GM19467 (cell line): ENCODE results near the gene PABPC5.

Experiments used
- ATAC-seq: cut with Tn5 transposase; IDR thresholded peaks from one replicate; pipeline ENCODE4 v1.9.1; 2021; ENCODE audit warnings: mild to moderate bottlenecking, moderate library complexity; ENCODE audit not compliant: unreplicated experiment

PABPC5 gene

DNA sequence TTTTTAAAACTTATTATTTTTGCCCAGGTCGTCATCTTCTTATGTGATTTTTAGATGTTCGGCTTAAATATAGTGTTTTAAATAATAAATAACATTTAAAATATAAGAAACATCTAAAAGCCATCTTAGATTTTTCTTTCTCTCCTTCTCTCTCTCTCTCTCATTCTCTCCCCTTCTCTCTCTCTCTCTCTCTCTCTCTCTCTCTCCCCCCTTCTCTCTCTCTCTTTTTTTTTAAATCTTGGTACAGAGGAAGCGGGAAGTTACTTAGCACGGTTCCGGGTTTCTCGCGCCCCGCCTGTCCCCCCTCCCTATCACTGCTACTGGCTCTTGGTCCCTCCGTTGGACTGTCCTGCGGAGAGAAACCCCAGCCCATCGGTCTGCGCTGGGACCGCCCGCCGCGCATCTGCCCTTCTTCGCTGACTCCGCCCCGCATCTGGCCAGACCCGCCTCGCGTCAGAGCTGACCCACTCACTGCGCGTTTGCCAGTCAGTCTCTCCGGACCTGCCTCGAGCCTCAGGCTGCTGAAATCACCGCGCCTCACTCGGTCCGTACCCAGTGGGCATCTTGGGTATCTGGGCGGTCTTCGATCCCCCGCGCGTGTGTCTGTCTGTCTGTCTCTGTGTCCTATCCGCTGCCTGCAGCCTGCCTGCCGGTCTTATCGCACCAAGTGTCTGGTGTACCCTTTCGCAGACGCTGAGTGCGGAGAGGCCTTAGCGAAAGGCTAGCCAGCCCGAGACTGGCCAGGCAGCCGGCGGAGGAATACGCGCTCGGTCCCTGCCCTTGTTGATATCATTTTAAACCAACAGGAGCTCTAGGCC is at the start of gene PABPC5:
Gene PABPC5, plus strand, starts transcription at position 489 of the 818 bp plus-strand sequence. CDS start 739 bp downstream, outside the sequence.
- no peak for ATAC-seq

DNA sequence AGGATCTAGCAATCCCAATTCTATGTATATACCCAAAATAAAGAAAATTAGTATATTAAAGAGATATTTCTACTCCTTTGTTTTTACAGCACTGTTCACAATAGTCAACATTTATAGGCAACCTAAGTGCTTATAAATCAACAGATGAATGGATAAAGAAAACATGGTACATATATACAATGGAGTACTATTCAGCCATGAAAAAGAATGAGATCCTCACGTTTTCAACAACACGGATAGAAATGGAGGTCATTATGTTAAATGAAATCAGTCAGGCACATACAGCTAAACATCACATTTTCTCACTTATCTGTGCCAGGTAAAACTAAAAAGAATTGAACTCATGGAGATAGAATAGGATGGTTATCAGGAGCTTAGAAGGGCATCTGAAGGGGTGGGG is 45.6 kb upstream of the PABPC5 start:
- ATAC-seq, result no peak

DNA sequence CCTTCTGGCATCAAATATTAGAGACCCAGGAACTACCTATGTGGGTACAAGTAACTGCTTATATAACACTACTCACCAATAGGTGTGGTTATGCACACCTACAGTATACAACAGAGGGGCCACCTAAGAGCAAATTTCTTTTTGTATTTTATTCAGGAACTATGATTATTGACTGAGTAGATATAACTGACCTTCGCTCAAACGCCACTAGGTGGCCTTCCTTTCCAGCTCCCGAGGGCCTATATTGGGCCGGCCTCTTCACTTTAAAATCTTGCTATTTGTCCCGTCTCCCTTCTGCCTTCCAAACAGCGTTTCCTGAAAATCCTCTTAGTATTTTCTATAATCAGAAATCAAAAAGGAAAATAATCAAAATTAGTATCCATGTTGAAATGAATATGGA is 19.9 kb upstream of the PABPC5 start:
- no peak for ATAC-seq

DNA sequence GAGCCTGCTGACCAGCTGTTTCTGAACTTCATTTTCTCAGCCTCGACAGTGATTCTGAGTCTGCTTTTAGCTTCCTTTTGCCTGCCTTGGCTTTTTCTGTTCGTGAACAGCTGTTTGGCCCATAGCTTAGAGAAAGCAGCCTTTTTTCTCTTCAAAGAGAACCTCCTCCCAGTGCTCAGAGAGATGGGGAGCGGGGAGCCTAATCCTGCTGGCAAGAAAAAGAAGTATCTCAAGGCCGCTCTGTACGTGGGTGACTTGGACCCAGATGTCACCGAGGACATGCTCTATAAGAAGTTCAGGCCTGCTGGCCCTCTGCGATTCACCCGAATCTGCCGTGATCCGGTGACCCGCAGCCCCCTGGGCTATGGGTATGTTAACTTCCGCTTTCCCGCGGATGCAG is 756 bp downstream of the PABPC5 start:
- no peak for ATAC-seq
